ENCODE results near the gene SYNE1.

SYNE1 gene

DNA sequence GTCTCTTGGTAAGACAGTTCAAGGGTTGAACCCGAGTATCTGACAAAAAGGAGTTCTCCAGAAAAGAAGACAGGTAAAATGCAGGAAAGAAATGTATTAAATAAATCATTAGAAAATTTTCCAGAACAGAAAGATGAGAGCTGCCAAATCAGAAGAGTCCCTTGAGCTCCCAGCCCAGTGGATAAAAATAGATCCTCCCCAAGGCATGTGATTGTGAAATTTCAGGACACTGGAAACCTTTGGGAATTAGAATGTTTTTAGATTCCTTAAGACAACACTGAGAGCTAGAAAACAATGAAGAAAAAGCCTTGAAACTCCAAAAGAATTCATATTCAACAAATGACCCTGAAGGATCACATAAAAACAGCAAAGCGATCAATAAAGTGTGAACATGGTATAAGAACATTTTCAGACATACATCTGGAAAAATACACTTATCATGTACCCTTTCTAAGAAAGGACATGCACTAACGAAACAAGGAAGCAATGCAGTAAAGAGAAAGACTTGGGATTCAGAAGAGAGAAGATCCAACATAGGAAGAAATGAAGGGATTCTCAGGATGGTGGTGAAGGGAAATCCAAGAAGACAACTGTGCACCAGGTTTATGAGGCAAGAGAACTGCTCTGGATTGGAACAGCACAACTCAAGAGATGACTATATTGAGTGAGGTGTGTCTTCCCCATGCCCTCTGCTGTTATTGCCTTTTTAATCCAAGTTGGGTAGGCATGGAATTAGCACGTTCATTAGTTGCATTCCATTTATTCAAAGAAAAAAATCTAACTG lies 390.4 kb downstream of the SYNE1 start:
- Histone ChIP-seq H3K4me3 (replicated peaks; ENCODE audit: insufficient read depth, low read length) (no peak overlapping the region), H3K27me3 (ENCODE audit: insufficient read depth, poor library complexity, severe bottlenecking) (no peaks in the 10 kb centered on the region), H3K27ac (replicated peaks) (no peak overlapping the region)
- DNase-seq (ENCODE audit: low read depth in 1 of 2, low spot score in 1 of 2): no peak
- TF ChIP-seq, protein P1, sequence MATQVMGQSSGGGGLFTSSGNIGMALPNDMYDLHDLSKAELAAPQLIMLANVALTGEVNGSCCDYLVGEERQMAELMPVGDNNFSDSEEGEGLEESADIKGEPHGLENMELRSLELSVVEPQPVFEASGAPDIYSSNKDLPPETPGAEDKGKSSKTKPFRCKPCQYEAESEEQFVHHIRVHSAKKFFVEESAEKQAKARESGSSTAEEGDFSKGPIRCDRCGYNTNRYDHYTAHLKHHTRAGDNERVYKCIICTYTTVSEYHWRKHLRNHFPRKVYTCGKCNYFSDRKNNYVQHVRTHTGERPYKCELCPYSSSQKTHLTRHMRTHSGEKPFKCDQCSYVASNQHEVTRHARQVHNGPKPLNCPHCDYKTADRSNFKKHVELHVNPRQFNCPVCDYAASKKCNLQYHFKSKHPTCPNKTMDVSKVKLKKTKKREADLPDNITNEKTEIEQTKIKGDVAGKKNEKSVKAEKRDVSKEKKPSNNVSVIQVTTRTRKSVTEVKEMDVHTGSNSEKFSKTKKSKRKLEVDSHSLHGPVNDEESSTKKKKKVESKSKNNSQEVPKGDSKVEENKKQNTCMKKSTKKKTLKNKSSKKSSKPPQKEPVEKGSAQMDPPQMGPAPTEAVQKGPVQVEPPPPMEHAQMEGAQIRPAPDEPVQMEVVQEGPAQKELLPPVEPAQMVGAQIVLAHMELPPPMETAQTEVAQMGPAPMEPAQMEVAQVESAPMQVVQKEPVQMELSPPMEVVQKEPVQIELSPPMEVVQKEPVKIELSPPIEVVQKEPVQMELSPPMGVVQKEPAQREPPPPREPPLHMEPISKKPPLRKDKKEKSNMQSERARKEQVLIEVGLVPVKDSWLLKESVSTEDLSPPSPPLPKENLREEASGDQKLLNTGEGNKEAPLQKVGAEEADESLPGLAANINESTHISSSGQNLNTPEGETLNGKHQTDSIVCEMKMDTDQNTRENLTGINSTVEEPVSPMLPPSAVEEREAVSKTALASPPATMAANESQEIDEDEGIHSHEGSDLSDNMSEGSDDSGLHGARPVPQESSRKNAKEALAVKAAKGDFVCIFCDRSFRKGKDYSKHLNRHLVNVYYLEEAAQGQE (IDR thresholded peaks at IDR 0.05; ENCODE audit: insufficient replicate concordance, low read depth): no peak
- TF ChIP-seq, protein P2, sequence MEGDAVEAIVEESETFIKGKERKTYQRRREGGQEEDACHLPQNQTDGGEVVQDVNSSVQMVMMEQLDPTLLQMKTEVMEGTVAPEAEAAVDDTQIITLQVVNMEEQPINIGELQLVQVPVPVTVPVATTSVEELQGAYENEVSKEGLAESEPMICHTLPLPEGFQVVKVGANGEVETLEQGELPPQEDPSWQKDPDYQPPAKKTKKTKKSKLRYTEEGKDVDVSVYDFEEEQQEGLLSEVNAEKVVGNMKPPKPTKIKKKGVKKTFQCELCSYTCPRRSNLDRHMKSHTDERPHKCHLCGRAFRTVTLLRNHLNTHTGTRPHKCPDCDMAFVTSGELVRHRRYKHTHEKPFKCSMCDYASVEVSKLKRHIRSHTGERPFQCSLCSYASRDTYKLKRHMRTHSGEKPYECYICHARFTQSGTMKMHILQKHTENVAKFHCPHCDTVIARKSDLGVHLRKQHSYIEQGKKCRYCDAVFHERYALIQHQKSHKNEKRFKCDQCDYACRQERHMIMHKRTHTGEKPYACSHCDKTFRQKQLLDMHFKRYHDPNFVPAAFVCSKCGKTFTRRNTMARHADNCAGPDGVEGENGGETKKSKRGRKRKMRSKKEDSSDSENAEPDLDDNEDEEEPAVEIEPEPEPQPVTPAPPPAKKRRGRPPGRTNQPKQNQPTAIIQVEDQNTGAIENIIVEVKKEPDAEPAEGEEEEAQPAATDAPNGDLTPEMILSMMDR (IDR thresholded peaks at IDR 0.05; ENCODE audit: insufficient read depth, low read length): no peak
- TF ChIP-seq SPI1 (IDR thresholded peaks at IDR 0.05; ENCODE audit: borderline replicate concordance, low read depth) (no peak), POLR2AphosphoS5 (IDR thresholded peaks at IDR 0.05; ENCODE audit: low read depth) (no peak)

DNA sequence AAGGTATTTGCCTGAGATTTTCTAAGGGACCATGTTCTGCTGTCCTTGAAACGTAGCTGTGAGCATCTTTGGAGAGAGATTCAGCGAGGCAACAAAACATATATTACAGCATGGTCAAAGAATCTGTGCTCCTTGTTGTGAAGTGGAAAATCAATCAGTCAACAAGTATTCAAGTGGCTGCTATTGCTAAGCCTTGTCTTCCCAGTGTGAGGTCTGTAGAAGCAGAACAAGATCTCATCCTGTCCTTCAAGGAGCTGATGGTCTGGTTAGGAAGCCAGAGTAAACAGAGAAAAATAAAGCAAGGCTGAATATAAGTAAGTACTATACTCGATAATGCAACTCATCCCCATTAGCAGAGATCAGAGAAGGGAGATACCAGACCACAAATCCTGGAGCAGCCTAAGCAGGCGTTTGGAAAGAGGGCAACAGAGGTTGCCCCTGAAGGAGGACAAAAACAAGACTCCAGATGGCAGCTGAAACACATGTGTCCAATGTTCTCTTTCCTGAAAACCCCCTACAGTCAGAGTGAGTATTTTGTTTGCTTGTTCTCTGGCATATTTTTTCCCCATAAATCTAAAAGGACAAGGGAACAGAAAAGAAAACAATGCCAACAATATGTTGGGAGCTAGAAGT lies 392.0 kb downstream of the SYNE1 start:
- TF ChIP-seq POLR2AphosphoS5 (IDR thresholded peaks at IDR 0.05; ENCODE audit: low read depth): no peak
- no peak for TF ChIP-seq SPI1 (IDR thresholded peaks at IDR 0.05; ENCODE audit: borderline replicate concordance, low read depth)
- TF ChIP-seq GABPA (IDR thresholded peaks at IDR 0.05; ENCODE audit: low read depth): no peak
- TF ChIP-seq, protein P1 (IDR thresholded peaks at IDR 0.05; ENCODE audit: insufficient replicate concordance, low read depth): no peak
- TF ChIP-seq, protein P2 (IDR thresholded peaks at IDR 0.05; ENCODE audit: insufficient read depth, low read length): no peak
- Histone ChIP-seq H3K27ac (replicated peaks) (no peak overlapping the region), H3K4me3 (replicated peaks; ENCODE audit: insufficient read depth, low read length) (no peak overlapping the region), H3K27me3 (ENCODE audit: insufficient read depth, poor library complexity, severe bottlenecking) (no peaks in the 10 kb centered on the region)
- no peak for DNase-seq (ENCODE audit: low read depth in 1 of 2, low spot score in 1 of 2)

DNA sequence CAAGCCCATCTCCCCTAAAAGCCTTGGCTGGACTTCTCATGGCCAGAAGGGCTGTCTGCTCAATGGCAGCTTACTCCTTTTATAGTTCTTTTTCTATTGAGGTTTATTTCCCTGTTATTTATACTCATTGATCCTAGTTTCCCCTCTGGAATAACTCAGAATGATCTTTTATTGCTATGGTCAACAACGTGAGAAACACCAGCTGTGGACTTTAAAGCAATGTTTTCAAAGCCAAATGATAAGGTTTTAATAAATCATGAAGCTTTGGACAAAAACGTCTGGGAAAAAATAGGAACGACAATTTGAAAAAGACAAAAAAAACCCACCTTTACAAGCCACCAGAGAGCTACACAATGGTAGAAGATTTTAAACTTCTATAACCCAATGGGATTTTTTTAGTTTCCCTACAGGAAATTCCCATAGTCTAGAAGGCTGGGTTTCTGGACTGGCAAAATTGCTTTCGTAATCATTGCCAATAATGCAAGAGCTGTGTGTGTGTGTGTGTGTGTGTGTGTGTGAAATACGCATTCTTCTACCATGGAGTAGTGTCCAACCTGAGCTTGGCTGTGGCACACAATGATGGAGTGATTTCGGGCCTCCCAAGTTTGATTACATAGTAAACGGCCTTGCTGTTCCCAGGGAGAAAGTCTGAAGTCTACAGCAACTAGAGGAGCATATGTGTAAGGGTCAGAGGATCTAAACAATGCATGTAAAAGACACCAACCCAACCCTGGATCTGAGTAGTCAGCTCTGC lies 396.0 kb downstream of the SYNE1 start:
- H3K27me3 ChIP-seq (ENCODE audit: insufficient read depth, poor library complexity, severe bottlenecking): no peaks in the 10 kb centered on the region
- no peak for DNase-seq (ENCODE audit: low read depth in 1 of 2, low spot score in 1 of 2)
- no peak overlapping the region for H3K27ac ChIP-seq (replicated peaks)
- TF ChIP-seq GABPA (IDR thresholded peaks at IDR 0.05; ENCODE audit: low read depth) (no peak), POLR2AphosphoS5 (IDR thresholded peaks at IDR 0.05; ENCODE audit: low read depth) (no peak), SPI1 (IDR thresholded peaks at IDR 0.05; ENCODE audit: borderline replicate concordance, low read depth) (no peak)
- TF ChIP-seq, protein P1 (IDR thresholded peaks at IDR 0.05; ENCODE audit: insufficient replicate concordance, low read depth): no peak
- TF ChIP-seq, protein P2 (IDR thresholded peaks at IDR 0.05; ENCODE audit: insufficient read depth, low read length): no peak
- no peak overlapping the region for H3K4me3 ChIP-seq (replicated peaks; ENCODE audit: insufficient read depth, low read length)

Measured in HL-60 (cell line).